Vagina (tissue), 2 donors: ENCODE measurements around the gene WDR7.

Experiments used
- POLR2A ChIP-seq, 2 donors: fragments of 450-650 bp; IDR thresholded peaks; one replicate each; pipeline ENCODE4 v1.6.1; 2017; ENCODE audit warnings: antibody characterized with exemption in 2 of 2, mild to moderate bottlenecking in 2 of 2, moderate library complexity in 2 of 2
- POLR2AphosphoS5 ChIP-seq, 2 donors: sonication (generic); formaldehyde crosslinking; IDR thresholded peaks; one replicate each; pipeline ENCODE4 v1.9.0; 2017; ENCODE audit warnings: antibody characterized with exemption in 2 of 2, mild to moderate bottlenecking in 2 of 2, low read depth in 1 of 2; ENCODE audit not compliant: insufficient read depth in 1 of 2
- TF ChIP-seq, protein P1 (sequence below), 3 experiments: fragments of 450-650 bp in 2 of 3; fragments of 200-600 bp in 1 of 3; sonication (generic) in 1 of 3; IDR thresholded peaks; one replicate each; pipeline ENCODE4 v1.5.1; 2017 to 2019; ENCODE audit warnings: antibody characterized with exemption in 3 of 3, mild to moderate bottlenecking in 2 of 3, moderate library complexity in 2 of 3

DNA sequence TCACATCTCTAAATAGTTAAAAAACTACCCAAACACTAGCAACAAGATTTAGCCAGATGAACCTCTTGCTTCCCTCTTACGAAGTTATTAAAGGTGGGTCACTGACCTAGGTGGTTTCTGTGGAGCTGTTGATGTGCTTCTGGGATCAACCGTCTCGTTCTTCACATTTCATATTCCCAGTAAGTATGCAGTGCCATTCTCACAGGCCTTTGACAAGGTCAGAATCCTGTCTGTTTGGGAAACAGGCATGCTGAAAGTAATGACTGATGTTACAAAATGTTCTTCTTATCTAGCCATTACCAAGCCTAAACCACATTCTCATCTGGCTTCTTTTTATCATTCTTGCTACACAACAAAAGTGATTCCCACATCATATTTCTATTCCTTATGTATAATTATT lies 70.3 kb downstream of the WDR7 start:
- TF ChIP-seq POLR2AphosphoS5 (IDR thresholded peaks at IDR 0.05; ENCODE audit: insufficient read depth in 1 of 2, low read depth in 1 of 2): no peak
- TF ChIP-seq, protein P1, sequence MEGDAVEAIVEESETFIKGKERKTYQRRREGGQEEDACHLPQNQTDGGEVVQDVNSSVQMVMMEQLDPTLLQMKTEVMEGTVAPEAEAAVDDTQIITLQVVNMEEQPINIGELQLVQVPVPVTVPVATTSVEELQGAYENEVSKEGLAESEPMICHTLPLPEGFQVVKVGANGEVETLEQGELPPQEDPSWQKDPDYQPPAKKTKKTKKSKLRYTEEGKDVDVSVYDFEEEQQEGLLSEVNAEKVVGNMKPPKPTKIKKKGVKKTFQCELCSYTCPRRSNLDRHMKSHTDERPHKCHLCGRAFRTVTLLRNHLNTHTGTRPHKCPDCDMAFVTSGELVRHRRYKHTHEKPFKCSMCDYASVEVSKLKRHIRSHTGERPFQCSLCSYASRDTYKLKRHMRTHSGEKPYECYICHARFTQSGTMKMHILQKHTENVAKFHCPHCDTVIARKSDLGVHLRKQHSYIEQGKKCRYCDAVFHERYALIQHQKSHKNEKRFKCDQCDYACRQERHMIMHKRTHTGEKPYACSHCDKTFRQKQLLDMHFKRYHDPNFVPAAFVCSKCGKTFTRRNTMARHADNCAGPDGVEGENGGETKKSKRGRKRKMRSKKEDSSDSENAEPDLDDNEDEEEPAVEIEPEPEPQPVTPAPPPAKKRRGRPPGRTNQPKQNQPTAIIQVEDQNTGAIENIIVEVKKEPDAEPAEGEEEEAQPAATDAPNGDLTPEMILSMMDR (IDR thresholded peaks at IDR 0.05): no peak
- TF ChIP-seq POLR2A (IDR thresholded peaks at IDR 0.05): no peak
